K562 (cell line): ENCODE measurements around the gene P2RY11. TPM values are rescaled to one million over a fixed set of nuclear protein-coding genes. Genes with fewer than 3 reads are reported as not detected.

Experiments
- ATAC-seq: fragments of 200-7000 bp; cut with Tn5 transposase; 3 replicates; pipeline ENCODE4 v1.9.1; 2020; ENCODE audit warnings: moderate library complexity
- BruUV-seq: library from RNA; stranded (reverse); fragments of 400-500 nt; replicated peaks from 2 replicates; lab custom pipeline; 2021; lab: Mats Ljungman, UMichigan
- CTCF ChIA-PET: fragments of 300-600 bp; formaldehyde crosslinking; extraction: SDS; loops from one replicate; lab custom pipeline; 2021; ENCODE audit warnings: low intra/inter-chr PET ratio; lab: Yijun Ruan, JAX
- POLR2A ChIA-PET: fragments of 300-600, 350-650 bp; sonication (Branson Sonifier 250); formaldehyde crosslinking; extraction: SDS; loops from one replicate; lab custom pipeline; 2021; ENCODE audit warnings: antibody characterized with exemption, inconsistent platforms; lab: Yijun Ruan, JAX
- DNase-seq, 4 experiments: peaks; one replicate each; pipeline versions ENCODE4 v3.0.0 to v3.0.0-alpha.2; 2011 to 2018; ENCODE audit warnings: low spot score in 3 of 4, mixed read lengths in 3 of 4; ENCODE audit errors: extremely low read depth in 1 of 4
- FAIRE-seq: peaks from 2 replicates; lab custom pipeline; 2011; peaks lifted over from hg19 to GRCh38; lab: Jason Lieb, UNC
- H2AFZ ChIP-seq: 2 replicates; pipeline ENCODE4 v1.6.0; 2011; ENCODE audit warnings: low read depth, low read length, control low read depth, inconsistent platforms
- H3K27ac ChIP-seq: fragments of 200-600 bp; 3 replicates; pipeline ENCODE4 v1.8.0; 2011; ENCODE audit warnings: low read depth, mild to moderate bottlenecking, control low read depth, inconsistent platforms, low read length, moderate library complexity, mixed read lengths; ENCODE audit errors: extremely low read depth
- H3K27me3 ChIP-seq, 2 experiments: fragments of 300-600 bp in 1 of 2; 2 replicates in 1 of 2; 3 replicates in 1 of 2; pipeline versions ENCODE4 v1.6.0 to v1.8.0; 2011; ENCODE audit warnings: inconsistent platforms in 2 of 2, low read length in 2 of 2, mild to moderate bottlenecking in 1 of 2, mixed read lengths in 1 of 2, moderate library complexity in 1 of 2; ENCODE audit not compliant: control insufficient read depth in 2 of 2, insufficient read depth in 2 of 2
- H3K36me3 ChIP-seq: fragments of 300-600 bp; 3 replicates; pipeline ENCODE4 v1.8.0; 2011; ENCODE audit warnings: mild to moderate bottlenecking, low read length, inconsistent platforms; ENCODE audit not compliant: control insufficient read depth, insufficient read depth
- H3K4me1 ChIP-seq, 2 experiments: fragments of 200-600 bp in 1 of 2; replicated peaks in 1 of 2; 2 replicates in 1 of 2; 3 replicates in 1 of 2; pipeline versions ENCODE4 v1.5.1 to v1.8.0; 2011; ENCODE audit warnings: inconsistent platforms in 2 of 2, low read length in 2 of 2, mild to moderate bottlenecking in 1 of 2, mixed read lengths in 1 of 2, moderate library complexity in 1 of 2; ENCODE audit not compliant: control insufficient read depth in 2 of 2, insufficient read depth in 2 of 2
- H3K4me2 ChIP-seq: 2 replicates; pipeline ENCODE4 v1.6.1; 2011; ENCODE audit warnings: low read length, control low read depth, inconsistent platforms, mixed read lengths; ENCODE audit not compliant: insufficient read depth
- H3K4me3 ChIP-seq: fragments of 200-600 bp; sonication (generic), shearing (Covaris generic); 2 replicates; pipeline ENCODE4 v1.5.1; 2016; ENCODE audit warnings: control low read depth, inconsistent platforms
- H3K79me2 ChIP-seq: fragments of 200-600 bp; 3 replicates; pipeline ENCODE4 v1.8.0; 2011; ENCODE audit warnings: low read length, inconsistent platforms; ENCODE audit not compliant: control insufficient read depth, insufficient read depth
- H3K9ac ChIP-seq, 2 experiments: 2 replicates each; pipeline versions ENCODE4 v1.6.0 to v1.6.1; 2011; ENCODE audit warnings: low read depth in 2 of 2, low read length in 2 of 2, control low read depth in 1 of 2, inconsistent platforms in 1 of 2, mild to moderate bottlenecking in 1 of 2, mixed read lengths in 1 of 2; ENCODE audit not compliant: insufficient read depth in 1 of 2
- H3K9me1 ChIP-seq: one replicate; pipeline ENCODE4 v1.6.0; 2011; ENCODE audit warnings: inconsistent platforms, mild to moderate bottlenecking, low read length, moderate library complexity; ENCODE audit not compliant: control insufficient read depth, insufficient read depth
- H3K9me3 ChIP-seq: replicated peaks from 2 replicates; pipeline ENCODE4 v1.5.1; 2011; ENCODE audit warnings: low read depth, low read length, inconsistent platforms; ENCODE audit not compliant: control insufficient read depth, insufficient read depth
- H4K20me1 ChIP-seq: replicated peaks from 2 replicates; pipeline ENCODE4 v1.6.1; 2011; ENCODE audit warnings: low read length, inconsistent platforms, mixed read lengths; ENCODE audit not compliant: control insufficient read depth, insufficient read depth
- POLR2G ChIP-seq: fragments of 200-400 bp; formaldehyde crosslinking; IDR thresholded peaks from 2 replicates; pipeline ENCODE4 v1.6.1; 2017; ENCODE audit warnings: low read depth, mild to moderate bottlenecking, antibody characterized with exemption, low read length, moderate library complexity
- SAFB ChIP-seq: fragments of 200-400 bp; formaldehyde crosslinking; IDR thresholded peaks from 2 replicates; pipeline ENCODE4 v1.6.1; 2017; ENCODE audit warnings: low read depth, low read length, borderline replicate concordance
- ZNF584 ChIP-seq: fragments of 200-800 bp; sonication (Bioruptor generic); IDR thresholded peaks from 2 replicates; pipeline ENCODE4 v1.6.1; 2016; ENCODE audit warnings: low read depth, mild to moderate bottlenecking, missing genetic modification characterization, missing compliant biosample characterization
- WGBS: fragments of 100-300 bp; shearing (Covaris generic); methylation state at CpG from one replicate; pipeline ENCODE4 v1.1.6; 2016; ENCODE audit warnings: low coverage, mixed read lengths; ENCODE audit not compliant: insufficient coverage; ENCODE audit errors: missing lambda C conversion rate; 5-methylcytosine and 5-hydroxymethylcytosine counted together
- in situ Hi-C: fragments of 300-500 bp; cut with MboI; formaldehyde crosslinking; loops from 4 replicates; pipeline ENCODE4 v1.15.0; 2018; ENCODE audit warnings: inconsistent platforms, mixed read lengths
- intact Hi-C: fragments of 100-400 bp; cut with micrococcal nuclease; formaldehyde crosslinking; loops from 2 replicates; pipeline ENCODE4 v1.14.2; 2022
- polyA plus RNA-seq, 8 experiments: library from polyadenylated mRNA; depleted of rRNA in 4 of 8; stranded (reverse) in 5 of 8; unstranded in 3 of 8; fragments of >200 nt; fragmentation: Nextera tagmentation in 2 of 8; fragmentation: Illumina TruSeq in 1 of 8; extraction: Ambion mirVana in 2 of 8; extraction: Trizol in 1 of 8; gene quantifications; 2 replicates each; pipeline versions ENCODE4 v1.2.1 to v1.2.3, GENCODE V29; 2011 to 2014; ENCODE audit warnings: inconsistent platforms in 1 of 8, missing spikeins in 1 of 8
- total RNA-seq, 7 experiments: library from RNA; depleted of rRNA in 6 of 7; stranded (reverse); fragments of >200 nt in 6 of 7; fragmentation: Illumina TruSeq in 2 of 7; extraction: Trizol in 2 of 7; gene quantifications; 2 replicates each; pipeline versions ENCODE4 v1.2.1 to v1.2.3, GENCODE V29; 2011 to 2021; ENCODE audit warnings: low replicate concordance in 1 of 7
- TF ChIP-seq, protein P1 (sequence below): fragments of 250-450 bp; sonication (Bioruptor Pico); IDR thresholded peaks from 2 replicates; pipeline ENCODE4 v1.5.0; 2020; ENCODE audit warnings: mild to moderate bottlenecking
- TF ChIP-seq, protein P2 (sequence below): fragments of 250-450 bp; sonication (Bioruptor Pico); IDR thresholded peaks from 2 replicates; pipeline ENCODE4 v1.4.0; 2020; ENCODE audit warnings: mild to moderate bottlenecking

The P2RY11 gene
- total and polyA plus RNA-seq, 9 of the 15 experiments (the other 6 are each of a cell fraction or from before 2014, with no cell fraction given) = 0.03 to 10.1 (median 1.5) TPM

DNA sequence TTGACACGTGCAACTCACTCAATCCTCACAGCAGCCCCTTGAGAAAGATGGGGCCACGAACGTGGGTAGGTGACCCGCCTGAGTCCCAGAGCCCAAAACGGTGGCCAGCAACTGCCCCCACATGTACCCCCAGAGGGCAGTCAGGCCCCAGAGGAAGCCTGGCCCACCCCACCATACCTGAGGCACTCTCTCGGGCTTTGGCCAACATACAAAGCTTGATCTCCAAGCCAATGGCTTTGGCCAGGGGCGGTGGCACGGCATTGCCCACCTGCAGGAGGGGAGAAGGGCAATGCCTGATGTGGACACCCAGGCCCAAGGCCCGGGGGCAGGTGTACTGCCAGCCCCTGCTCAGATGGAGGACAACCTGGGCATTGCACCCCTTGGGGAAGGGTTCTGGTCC lies 22.5 kb downstream of the P2RY11 start:
- Histone ChIP-seq H2AFZ (no peak overlapping the region), H3K36me3 (peaks cover 85% of the 10 kb centered on the region; the same call in 2 of the 3 replicates), H3K9me3 (no peaks in the 10 kb centered on the region), H3K4me2 (no peak overlapping the region), H3K27ac (no peak overlapping the region), H4K20me1 (no peaks in the 10 kb centered on the region; the same call in 1 of the 2 replicates), H3K4me1 (peaks cover 0 to 16% of the 10 kb centered on the region in 2 experiments; a peak in 2 of 5 replicates), H3K9ac (no peak overlapping the region), H3K79me2 (no peaks in the 10 kb centered on the region), H3K27me3 (no peaks in the 10 kb centered on the region), H3K9me1 (no peaks in the 10 kb centered on the region), H3K4me3 (no peak overlapping the region)
- in situ Hi-C loops = no loop called here
- intact Hi-C loops = no loop called here
- FAIRE-seq (no peak), DNase-seq (no peak), ATAC-seq (no peak)
- POLR2A ChIA-PET = interaction anchor here (0.8 kb wide), 1 partner anchor 67 kb away, joined by 4 read pairs; no protein-coding TSS in a partner anchor
- no TSS peak for BruUV-seq
- TF ChIP-seq, protein P1, sequence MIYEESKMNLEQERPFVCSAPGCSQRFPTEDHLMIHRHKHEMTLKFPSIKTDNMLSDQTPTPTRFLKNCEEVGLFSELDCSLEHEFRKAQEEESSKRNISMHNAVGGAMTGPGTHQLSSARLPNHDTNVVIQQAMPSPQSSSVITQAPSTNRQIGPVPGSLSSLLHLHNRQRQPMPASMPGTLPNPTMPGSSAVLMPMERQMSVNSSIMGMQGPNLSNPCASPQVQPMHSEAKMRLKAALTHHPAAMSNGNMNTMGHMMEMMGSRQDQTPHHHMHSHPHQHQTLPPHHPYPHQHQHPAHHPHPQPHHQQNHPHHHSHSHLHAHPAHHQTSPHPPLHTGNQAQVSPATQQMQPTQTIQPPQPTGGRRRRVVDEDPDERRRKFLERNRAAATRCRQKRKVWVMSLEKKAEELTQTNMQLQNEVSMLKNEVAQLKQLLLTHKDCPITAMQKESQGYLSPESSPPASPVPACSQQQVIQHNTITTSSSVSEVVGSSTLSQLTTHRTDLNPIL (CRISPR knock-in tag) = no peak
- TF ChIP-seq ZNF584 (CRISPR knock-in tag) (no peak), SAFB (no peak), POLR2G (peak; percentile 54; the same call in 1 of the 2 replicates)
- TF ChIP-seq, protein P2, sequence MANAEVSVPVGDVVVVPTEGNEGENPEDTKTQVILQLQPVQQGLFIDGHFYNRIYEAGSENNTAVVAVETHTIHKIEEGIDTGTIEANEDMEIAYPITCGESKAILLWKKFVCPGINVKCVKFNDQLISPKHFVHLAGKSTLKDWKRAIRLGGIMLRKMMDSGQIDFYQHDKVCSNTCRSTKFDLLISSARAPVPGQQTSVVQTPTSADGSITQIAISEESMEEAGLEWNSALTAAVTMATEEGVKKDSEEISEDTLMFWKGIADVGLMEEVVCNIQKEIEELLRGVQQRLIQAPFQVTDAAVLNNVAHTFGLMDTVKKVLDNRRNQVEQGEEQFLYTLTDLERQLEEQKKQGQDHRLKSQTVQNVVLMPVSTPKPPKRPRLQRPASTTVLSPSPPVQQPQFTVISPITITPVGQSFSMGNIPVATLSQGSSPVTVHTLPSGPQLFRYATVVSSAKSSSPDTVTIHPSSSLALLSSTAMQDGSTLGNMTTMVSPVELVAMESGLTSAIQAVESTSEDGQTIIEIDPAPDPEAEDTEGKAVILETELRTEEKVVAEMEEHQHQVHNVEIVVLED (CRISPR knock-in tag) = no peak
- CTCF ChIA-PET = no interaction called here
- WGBS = 90% methylated on average over 7 of the region's 9 CpGs
